Mammary epithelial cell (primary cell): Measurements from ENCODE around the gene CTDSP1.

Experiments used
- EZH2 ChIP-seq: IDR thresholded peaks from 2 replicates; pipeline ENCODE4 v1.6.1; 2012; ENCODE audit warnings: low read length, inconsistent platforms, borderline replicate concordance
- TF ChIP-seq, protein P1 (sequence below), 2 donors: IDR thresholded peaks in 1 of 2; conservative IDR thresholded peaks in 1 of 2; 2 replicates each; pipeline ENCODE4 v1.5.1; 2011 to 2012; ENCODE audit warnings: inconsistent platforms in 2 of 2, low read length in 2 of 2, mild to moderate bottlenecking in 2 of 2, control low read depth in 1 of 2, low read depth in 1 of 2; ENCODE audit not compliant: insufficient read depth in 1 of 2; ENCODE audit errors: extremely low read depth in 1 of 2

DNA sequence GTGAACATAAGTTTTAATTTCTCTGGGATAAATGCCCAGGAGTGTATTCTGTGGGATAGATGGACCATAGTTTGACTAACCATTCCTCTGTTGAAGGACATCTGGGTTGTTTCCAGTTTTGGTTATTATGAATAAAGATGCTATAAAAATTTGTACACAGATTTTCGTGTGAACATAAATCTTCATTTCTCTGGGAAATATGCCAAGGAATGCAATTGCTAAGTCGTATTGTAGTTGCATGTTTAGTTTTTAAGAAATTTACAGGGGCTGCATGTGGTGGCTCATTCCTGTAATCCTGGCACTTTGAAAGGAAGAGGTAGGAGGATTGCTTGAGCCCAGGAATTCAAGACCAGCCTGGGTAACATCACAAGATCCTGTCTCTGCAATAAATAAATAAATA, 24.5 kb upstream of the CTDSP1 start:
- TF ChIP-seq, protein P1, sequence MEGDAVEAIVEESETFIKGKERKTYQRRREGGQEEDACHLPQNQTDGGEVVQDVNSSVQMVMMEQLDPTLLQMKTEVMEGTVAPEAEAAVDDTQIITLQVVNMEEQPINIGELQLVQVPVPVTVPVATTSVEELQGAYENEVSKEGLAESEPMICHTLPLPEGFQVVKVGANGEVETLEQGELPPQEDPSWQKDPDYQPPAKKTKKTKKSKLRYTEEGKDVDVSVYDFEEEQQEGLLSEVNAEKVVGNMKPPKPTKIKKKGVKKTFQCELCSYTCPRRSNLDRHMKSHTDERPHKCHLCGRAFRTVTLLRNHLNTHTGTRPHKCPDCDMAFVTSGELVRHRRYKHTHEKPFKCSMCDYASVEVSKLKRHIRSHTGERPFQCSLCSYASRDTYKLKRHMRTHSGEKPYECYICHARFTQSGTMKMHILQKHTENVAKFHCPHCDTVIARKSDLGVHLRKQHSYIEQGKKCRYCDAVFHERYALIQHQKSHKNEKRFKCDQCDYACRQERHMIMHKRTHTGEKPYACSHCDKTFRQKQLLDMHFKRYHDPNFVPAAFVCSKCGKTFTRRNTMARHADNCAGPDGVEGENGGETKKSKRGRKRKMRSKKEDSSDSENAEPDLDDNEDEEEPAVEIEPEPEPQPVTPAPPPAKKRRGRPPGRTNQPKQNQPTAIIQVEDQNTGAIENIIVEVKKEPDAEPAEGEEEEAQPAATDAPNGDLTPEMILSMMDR (conservative IDR thresholded peaks at IDR 0.05 in 1 of 2, IDR thresholded peaks at IDR 0.05 in 1 of 2; ENCODE audit: extremely low read depth in 1 of 2, insufficient read depth in 1 of 2, low read depth in 1 of 2, low read length in 2 of 2), result no peak
- TF ChIP-seq EZH2, result no peak
